IPS-NIHi7 (cell line): Measurements from ENCODE around the gene USH2A.
A peak's percentile ranks its signal among the peaks of the same experiment; 100 is the strongest.

Source experiments
- DNase-seq: peaks from one replicate; pipeline ENCODE4 v3.0.0; 2012; ENCODE audit warnings: mixed read lengths; ENCODE audit errors: extremely low spot score

The USH2A gene

DNA sequence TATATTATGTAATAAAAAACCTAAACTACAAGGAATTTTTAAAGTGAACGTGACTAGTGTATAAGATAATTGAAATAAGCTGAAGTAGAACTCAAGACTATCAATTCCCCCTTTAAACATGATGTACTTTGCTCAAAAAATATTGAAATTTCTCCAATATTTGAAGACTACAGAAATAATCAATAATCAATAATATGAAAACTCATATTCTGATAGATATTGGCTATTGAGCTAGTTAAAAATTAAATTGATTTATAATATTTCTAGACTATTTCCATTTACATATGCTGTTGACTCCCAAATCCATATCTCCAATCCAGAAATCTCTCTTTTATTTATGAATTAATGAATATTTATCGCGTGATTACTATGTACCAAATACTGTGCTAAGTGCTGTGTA lies 133.2 kb downstream of the USH2A start:
- DNase-seq = no peak

DNA sequence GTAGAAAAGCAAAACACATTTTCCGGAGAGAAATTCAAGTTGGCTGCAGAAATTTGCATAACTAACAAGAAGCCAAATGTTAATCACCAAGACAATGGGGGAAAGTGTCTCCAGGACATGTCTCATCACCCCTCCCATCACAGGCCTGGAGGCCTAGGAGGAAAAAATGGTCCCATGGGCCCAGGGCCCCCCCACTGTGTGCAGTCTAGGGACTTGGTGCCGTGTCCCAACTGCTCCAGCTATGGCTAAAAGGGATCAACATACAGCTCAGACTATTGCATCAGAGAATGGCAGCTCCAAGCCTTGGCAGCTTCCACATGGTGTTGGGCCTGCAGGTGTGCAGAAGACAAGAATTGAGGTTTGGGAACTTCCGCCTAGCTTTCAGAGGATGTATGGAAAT lies 138.2 kb downstream of the USH2A start:
- DNase-seq = no peak

- no peak for DNase-seq
These were observed 141.5 kb downstream of the USH2A start for GRCh38 chr1:216281757-216282156.

- DNase-seq = no peak
These were observed 153.0 kb downstream of the USH2A start for GRCh38 chr1:216270086-216270773.

GRCh38 chr1:216261631-216262030 lies 161.6 kb downstream of the USH2A start:
- DNase-seq = no peak

- DNase-seq = no peak
These were observed 164.4 kb downstream of the USH2A start for GRCh38 chr1:216258856-216259255.

- no peak for DNase-seq
These were observed 164.9 kb downstream of the USH2A start for GRCh38 chr1:216258386-216258785.

DNA sequence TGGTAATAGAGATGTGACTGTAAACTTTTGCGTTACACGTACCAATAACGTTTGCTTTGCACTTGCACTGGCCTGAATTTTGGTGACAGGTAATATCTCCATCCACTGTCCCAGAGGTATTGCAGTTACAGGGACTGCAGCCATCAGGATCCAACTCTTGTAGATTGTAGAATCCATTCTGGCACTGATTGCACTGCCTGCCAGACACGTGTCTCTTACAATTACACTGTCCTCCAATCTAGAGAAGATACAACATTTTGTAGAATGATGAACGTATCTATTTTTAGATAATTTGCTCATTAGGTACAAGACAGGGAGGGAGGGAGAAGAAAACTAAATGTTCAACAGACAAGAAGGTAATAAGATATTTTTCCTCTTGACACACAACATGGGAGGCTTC lies 172.4 kb downstream of the USH2A start:
- no peak for DNase-seq

GRCh38 chr1:216248628-216249027 lies 174.6 kb downstream of the USH2A start:
- no peak for DNase-seq

GRCh38 chr1:216247937-216248336 lies 175.3 kb downstream of the USH2A start:
- no peak for DNase-seq

DNA sequence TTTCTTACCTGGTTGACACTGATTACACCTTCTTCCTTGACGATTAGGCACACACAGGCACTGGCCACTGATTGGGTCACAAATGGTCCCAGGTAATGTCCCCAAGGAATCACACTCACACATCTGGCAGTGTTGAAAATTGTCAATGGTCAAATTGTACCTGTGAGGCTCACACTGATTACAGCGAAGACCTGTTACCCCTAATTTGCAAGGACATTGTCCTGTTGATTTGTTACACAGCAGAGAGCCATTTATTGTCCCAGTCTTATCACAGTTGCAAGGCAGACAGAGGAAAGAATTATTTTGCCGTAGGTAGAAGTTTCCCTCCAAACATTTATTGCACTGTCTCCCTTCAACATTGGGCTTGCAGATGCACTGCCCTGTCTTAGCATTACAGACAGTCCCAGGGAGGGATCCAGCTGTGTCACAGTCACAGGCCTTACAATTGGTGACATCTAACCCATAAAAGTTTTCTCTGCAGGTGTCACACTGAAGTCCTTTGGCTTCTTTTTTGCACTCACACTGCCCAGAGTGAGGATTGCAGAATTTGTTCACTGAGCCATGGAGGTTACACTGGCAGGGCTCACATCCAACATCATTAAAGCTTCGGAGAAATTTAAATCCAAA lies 176.6 kb downstream of the USH2A start:
- peak; percentile 13 for DNase-seq

- no peak for DNase-seq
These were observed 184.4 kb downstream of the USH2A start for GRCh38 chr1:216238844-216239243.

GRCh38 chr1:216237927-216238542 lies 185.2 kb downstream of the USH2A start:
- DNase-seq = no peak

GRCh38 chr1:216224233-216224632 lies 199.0 kb downstream of the USH2A start:
- no peak for DNase-seq

DNA sequence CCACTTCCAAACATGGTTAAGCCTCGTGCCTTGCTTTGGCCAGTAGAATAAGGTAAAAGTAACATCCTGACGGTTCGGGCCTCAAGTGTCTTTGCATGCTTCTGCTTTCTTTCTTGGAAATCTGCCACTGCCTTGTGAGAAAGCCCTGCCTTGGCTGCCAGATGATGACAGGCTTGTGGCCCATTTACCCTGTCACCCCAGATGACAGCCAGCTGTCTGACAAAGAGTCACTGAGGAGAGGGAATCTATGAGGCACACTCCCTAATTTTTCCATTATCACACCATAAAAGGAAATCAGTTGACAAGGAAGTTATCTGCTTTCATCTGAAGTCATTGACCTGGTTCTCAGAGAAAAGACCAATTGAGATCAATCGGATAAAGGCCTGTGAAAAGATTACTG lies 199.8 kb downstream of the USH2A start:
- DNase-seq = no peak

GRCh38 chr1:216222288-216222687 lies 201.0 kb downstream of the USH2A start:
- DNase-seq = no peak

- DNase-seq = peak; percentile 60
These were observed 202.0 kb downstream of the USH2A start for GRCh38 chr1:216221260-216221700.

- DNase-seq = no peak
These were observed 206.9 kb downstream of the USH2A start for GRCh38 chr1:216216305-216216704.

- DNase-seq = no peak
These were observed 208.1 kb downstream of the USH2A start for GRCh38 chr1:216215169-216215568.

DNA sequence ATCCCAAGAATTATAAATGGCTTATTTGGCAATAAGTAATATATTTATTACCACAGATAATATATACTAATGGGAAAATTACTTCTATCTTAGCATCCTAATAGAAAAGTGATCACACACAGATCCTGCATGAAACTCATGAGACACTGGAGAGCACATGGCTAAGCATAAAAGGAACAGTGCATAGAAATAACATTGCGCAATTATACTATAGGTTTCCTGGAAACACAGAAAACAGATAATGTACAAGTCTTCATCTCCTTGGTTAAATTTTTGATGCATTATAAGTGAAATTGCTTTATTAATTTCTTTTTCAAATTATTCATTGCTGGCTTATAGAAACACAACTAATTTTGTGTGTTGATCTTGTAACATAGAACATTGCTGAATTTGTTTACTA lies 210.4 kb downstream of the USH2A start:
- DNase-seq = no peak

DNA sequence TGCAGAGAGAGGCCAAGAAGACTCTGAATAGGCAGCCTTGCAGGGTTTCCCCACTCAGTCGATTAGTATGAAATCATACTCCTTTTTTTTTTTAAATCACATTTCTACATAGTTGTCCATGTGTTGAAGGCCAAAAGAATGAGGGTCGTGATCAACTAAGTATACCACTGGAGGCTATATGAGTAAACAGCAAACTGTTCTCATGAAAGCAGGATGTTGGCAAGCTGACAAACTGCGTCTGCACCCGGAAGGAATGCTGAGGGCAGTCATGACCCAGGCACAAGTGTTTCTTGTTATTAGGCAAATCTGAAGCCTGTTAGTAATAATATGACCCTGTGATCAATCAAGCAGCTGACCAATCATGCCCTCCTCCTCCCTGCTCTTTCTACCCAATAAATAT lies 213.2 kb downstream of the USH2A start:
- DNase-seq = no peak

- no peak for DNase-seq
These were observed 214.1 kb downstream of the USH2A start for GRCh38 chr1:216209125-216209524.

DNA sequence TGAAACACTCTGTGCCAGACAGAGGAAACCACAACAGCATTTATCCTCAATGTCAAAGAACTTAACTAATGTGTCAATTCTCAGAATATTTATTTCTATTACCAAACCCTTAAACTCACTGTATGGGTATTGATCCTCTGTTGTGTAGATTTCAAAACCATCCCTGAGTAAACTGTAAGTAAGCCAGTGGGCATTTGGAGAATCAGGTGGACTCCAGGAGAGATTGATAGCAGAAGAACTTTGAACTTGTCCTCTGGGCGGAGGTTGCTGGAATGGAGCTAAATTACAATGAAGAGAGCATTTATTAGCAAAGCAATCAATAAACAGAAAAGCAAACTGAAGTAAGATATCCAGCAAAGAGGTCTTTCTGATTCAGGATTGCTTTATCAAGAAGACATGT lies 216.1 kb downstream of the USH2A start:
- DNase-seq = no peak
